ENCODE measurements around the gene UBAC2. TPM values are rescaled to one million over a fixed set of nuclear protein-coding genes. Genes with fewer than 3 reads are reported as not detected.
A peak's percentile ranks its signal among the peaks of the same experiment; 100 is the strongest.

UBAC2 gene
- total RNA-seq, 1 donor: 36.9 TPM

DNA sequence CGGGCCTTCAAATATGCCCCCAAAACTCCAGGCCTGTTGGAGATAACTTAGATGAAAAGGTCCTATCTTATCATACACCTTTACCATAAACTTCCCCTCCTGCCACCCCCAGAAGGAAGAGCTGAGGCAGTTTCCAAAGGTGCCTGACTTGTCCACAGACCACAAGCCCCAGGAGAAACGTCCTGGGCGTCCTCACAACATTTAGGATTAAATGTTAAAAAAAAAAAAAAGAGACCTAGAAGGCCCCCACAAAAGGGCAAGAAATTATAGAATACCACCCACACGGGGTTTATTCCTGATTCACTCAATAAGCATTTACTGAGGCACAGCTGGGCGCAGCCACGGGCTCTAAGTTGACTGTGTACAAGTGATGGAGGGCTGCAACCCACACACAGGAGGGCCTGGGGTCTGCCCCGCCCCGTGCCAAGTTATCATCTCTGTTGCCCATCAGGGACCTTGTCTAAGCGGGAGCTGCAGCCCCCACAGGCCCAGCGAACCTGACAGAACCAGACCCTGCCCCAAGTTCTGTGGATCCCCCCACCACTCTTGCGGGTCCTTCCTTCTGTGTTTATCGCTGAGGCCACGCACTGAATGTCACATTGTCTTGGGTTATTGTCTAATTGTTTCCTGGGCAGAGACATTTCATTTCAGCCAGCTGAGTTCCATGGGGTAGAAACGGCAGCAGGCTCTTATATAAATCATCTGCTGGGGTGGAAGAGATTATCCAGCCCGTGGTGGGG is 217.6 kb downstream of the UBAC2 start:
- no peak overlapping the region for H3K4me3 ChIP-seq (ENCODE audit: insufficient read depth, low read length)
- peaks cover 29% of the 10 kb centered on the region for H3K27me3 ChIP-seq (ENCODE audit: insufficient read depth, low read length)
- no peaks in the 10 kb centered on the region for H3K79me2 ChIP-seq (ENCODE audit: insufficient read depth, low read length)
- H3K36me3 ChIP-seq (ENCODE audit: insufficient read depth, low read length): no peaks in the 10 kb centered on the region
- no peaks in the 10 kb centered on the region for H3K4me1 ChIP-seq (ENCODE audit: insufficient read depth, low read length)
- H3K27ac ChIP-seq (ENCODE audit: low read depth, low read length): no peak overlapping the region
- no peaks in the 10 kb centered on the region for H4K20me1 ChIP-seq (ENCODE audit: insufficient read depth, low read length)
- no peak overlapping the region for H3K4me2 ChIP-seq (ENCODE audit: insufficient read depth, low read length)
- no peak for TF ChIP-seq CTCF (IDR thresholded peaks at IDR 0.05; ENCODE audit: extremely low read depth, low read depth, low read length)
- H2AFZ ChIP-seq (ENCODE audit: low read length): no peak overlapping the region
- DNase-seq (ENCODE audit: insufficient read length, low spot score, missing footprints): peak; percentile 62
- no peaks in the 10 kb centered on the region for H3K9me3 ChIP-seq (ENCODE audit: low read depth, low read length)

GRCh38 chr13:99418843-99419140 is 218.1 kb downstream of the UBAC2 start:
- H2AFZ ChIP-seq (ENCODE audit: low read length): no peak overlapping the region
- no peak overlapping the region for H3K4me2 ChIP-seq (ENCODE audit: insufficient read depth, low read length)
- peaks cover 29% of the 10 kb centered on the region for H3K27me3 ChIP-seq (ENCODE audit: insufficient read depth, low read length)
- DNase-seq (ENCODE audit: insufficient read length, low spot score, missing footprints): peak; percentile 71
- H3K4me3 ChIP-seq (ENCODE audit: insufficient read depth, low read length): no peak overlapping the region
- H3K9me3 ChIP-seq (ENCODE audit: low read depth, low read length): no peaks in the 10 kb centered on the region
- H3K36me3 ChIP-seq (ENCODE audit: insufficient read depth, low read length): no peaks in the 10 kb centered on the region
- H4K20me1 ChIP-seq (ENCODE audit: insufficient read depth, low read length): no peaks in the 10 kb centered on the region
- H3K4me1 ChIP-seq (ENCODE audit: insufficient read depth, low read length): no peaks in the 10 kb centered on the region
- no peaks in the 10 kb centered on the region for H3K79me2 ChIP-seq (ENCODE audit: insufficient read depth, low read length)
- H3K27ac ChIP-seq (ENCODE audit: low read depth, low read length): no peak overlapping the region
- no peak for TF ChIP-seq CTCF (IDR thresholded peaks at IDR 0.05; ENCODE audit: extremely low read depth, low read depth, low read length)

DNA sequence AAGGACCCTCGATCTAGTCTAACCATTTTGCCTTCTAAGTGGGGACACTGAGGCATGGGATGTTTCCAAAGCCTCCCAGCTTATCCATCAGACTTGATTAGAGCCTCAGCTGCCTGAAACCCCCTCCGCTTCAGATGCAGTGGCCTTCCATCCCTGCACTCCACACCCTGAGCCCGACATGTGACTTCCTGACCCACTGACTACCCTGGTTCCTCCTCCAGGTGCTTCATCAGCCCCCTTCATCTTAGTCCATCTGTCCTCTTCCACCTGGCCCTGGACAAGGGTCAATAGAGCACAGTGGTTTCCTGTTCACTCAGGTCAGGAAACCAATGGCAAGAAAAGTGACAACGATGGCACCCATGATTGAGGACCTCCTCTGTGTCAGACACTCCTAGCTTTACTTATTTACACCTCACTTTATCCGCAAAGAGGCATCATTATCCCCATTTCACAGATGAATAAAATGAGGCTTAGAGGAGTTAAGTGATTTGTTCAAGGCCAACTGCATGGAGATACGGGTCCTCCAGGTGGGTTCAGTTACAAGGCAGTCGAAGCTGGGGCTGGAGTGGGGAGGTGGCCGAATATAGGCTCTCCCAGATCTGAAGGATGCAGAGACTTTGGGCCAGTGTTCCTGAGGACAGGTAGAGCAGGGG is 219.1 kb downstream of the UBAC2 start:
- H3K79me2 ChIP-seq (ENCODE audit: insufficient read depth, low read length): no peaks in the 10 kb centered on the region
- no peak overlapping the region for H3K27ac ChIP-seq (ENCODE audit: low read depth, low read length)
- H2AFZ ChIP-seq (ENCODE audit: low read length): no peak overlapping the region
- H4K20me1 ChIP-seq (ENCODE audit: insufficient read depth, low read length): no peaks in the 10 kb centered on the region
- H3K36me3 ChIP-seq (ENCODE audit: insufficient read depth, low read length): no peaks in the 10 kb centered on the region
- peaks cover 30% of the 10 kb centered on the region for H3K27me3 ChIP-seq (ENCODE audit: insufficient read depth, low read length)
- H3K4me1 ChIP-seq (ENCODE audit: insufficient read depth, low read length): no peaks in the 10 kb centered on the region
- H3K4me2 ChIP-seq (ENCODE audit: insufficient read depth, low read length): no peak overlapping the region
- DNase-seq (ENCODE audit: insufficient read length, low spot score, missing footprints): no peak
- no peak overlapping the region for H3K4me3 ChIP-seq (ENCODE audit: insufficient read depth, low read length)
- no peak for TF ChIP-seq CTCF (IDR thresholded peaks at IDR 0.05; ENCODE audit: extremely low read depth, low read depth, low read length)
- H3K9me3 ChIP-seq (ENCODE audit: low read depth, low read length): no peaks in the 10 kb centered on the region

DNA sequence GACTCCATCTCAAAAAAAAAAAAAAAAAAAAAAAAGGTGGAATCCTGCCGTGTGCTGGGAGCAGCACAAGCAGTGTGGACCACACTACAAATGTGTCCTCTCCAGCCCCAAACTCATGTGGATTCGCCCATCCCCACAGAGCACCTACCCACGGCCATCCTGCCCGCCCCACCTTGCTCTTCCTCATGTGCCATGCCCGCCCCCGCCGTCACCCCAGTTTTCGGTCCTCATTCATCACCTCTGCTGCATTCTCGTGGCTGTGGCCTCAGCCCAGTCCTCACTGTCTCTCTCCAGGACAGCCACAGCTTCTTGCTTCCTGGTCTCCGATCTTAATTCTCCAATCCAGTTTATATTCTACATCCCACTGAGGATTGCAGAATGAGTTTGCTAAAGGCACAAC is 220.6 kb downstream of the UBAC2 start:
- Histone ChIP-seq H3K79me2 (ENCODE audit: insufficient read depth, low read length) (no peaks in the 10 kb centered on the region), H3K9me3 (ENCODE audit: low read depth, low read length) (no peaks in the 10 kb centered on the region), H3K4me1 (ENCODE audit: insufficient read depth, low read length) (no peaks in the 10 kb centered on the region), H3K36me3 (ENCODE audit: insufficient read depth, low read length) (no peaks in the 10 kb centered on the region), H3K4me3 (ENCODE audit: insufficient read depth, low read length) (no peak overlapping the region), H2AFZ (ENCODE audit: low read length) (no peak overlapping the region), H3K4me2 (ENCODE audit: insufficient read depth, low read length) (no peak overlapping the region), H3K27me3 (ENCODE audit: insufficient read depth, low read length) (peaks cover 34% of the 10 kb centered on the region), H4K20me1 (ENCODE audit: insufficient read depth, low read length) (no peaks in the 10 kb centered on the region), H3K27ac (ENCODE audit: low read depth, low read length) (no peak overlapping the region)
- TF ChIP-seq CTCF (IDR thresholded peaks at IDR 0.05; ENCODE audit: extremely low read depth, low read depth, low read length): no peak
- no peak for DNase-seq (ENCODE audit: insufficient read length, low spot score, missing footprints)

Measured in osteoblast (primary cell).